GM23248 (cell line): ENCODE results near the gene HOXA10. TPM values are rescaled to one million over a fixed set of nuclear protein-coding genes. Genes with fewer than 3 reads are reported as not detected.

Source experiments
- DNase-seq: peaks from one replicate; pipeline ENCODE4 v3.0.0-alpha.2; 2015
- H2AFZ ChIP-seq: fragments of 200-600 bp; sonication (generic); 2 replicates; pipeline ENCODE4 v1.6.1; 2016; ENCODE audit warnings: antibody characterized with exemption
- H3F3A ChIP-seq: fragments of 200-600 bp; sonication (generic); 2 replicates; pipeline ENCODE4 v1.6.1; 2016; ENCODE audit warnings: mild to moderate bottlenecking, antibody characterized with exemption, mixed run types; ENCODE audit not compliant: insufficient read depth
- H3K27ac ChIP-seq: fragments of 200-600 bp; sonication (generic); 2 replicates; pipeline ENCODE4 v1.5.1; 2016; ENCODE audit warnings: mild to moderate bottlenecking
- H3K27me3 ChIP-seq: fragments of 200-600 bp; sonication (generic); replicated peaks from 2 replicates; pipeline ENCODE4 v1.6.1; 2016; ENCODE audit warnings: mild to moderate bottlenecking; ENCODE audit not compliant: insufficient read depth
- H3K36me3 ChIP-seq: fragments of 200-600 bp; sonication (generic); 2 replicates; pipeline ENCODE4 v1.6.1; 2016; ENCODE audit warnings: low read depth, mild to moderate bottlenecking
- H3K4me1 ChIP-seq: fragments of 200-600 bp; sonication (generic); 2 replicates; pipeline ENCODE4 v1.6.1; 2016; ENCODE audit warnings: mild to moderate bottlenecking; ENCODE audit not compliant: insufficient read depth
- H3K4me2 ChIP-seq: fragments of 200-600 bp; sonication (generic); one replicate; pipeline ENCODE4 v1.6.1; 2016; ENCODE audit warnings: mild to moderate bottlenecking; ENCODE audit not compliant: unreplicated experiment
- H3K4me3 ChIP-seq: fragments of 200-600 bp; sonication (generic); 2 replicates; pipeline ENCODE4 v1.5.1; 2016; ENCODE audit warnings: mild to moderate bottlenecking
- H3K79me2 ChIP-seq: fragments of 200-600 bp; sonication (generic); 2 replicates; pipeline ENCODE4 v1.6.1; 2016; ENCODE audit warnings: mild to moderate bottlenecking; ENCODE audit not compliant: insufficient read depth
- H3K9ac ChIP-seq: fragments of 200-600 bp; sonication (generic); 2 replicates; pipeline ENCODE4 v1.6.1; 2016; ENCODE audit warnings: mild to moderate bottlenecking
- H3K9me2 ChIP-seq: fragments of 200-600 bp; sonication (generic); 2 replicates; pipeline ENCODE4 v1.6.1; 2016; ENCODE audit warnings: mixed run types, mild to moderate bottlenecking, moderate library complexity; ENCODE audit not compliant: insufficient read depth
- H3K9me3 ChIP-seq: fragments of 200-600 bp; sonication (generic); one replicate; pipeline ENCODE4 v1.6.1; 2017; ENCODE audit warnings: low read depth
- H4K20me1 ChIP-seq: fragments of 200-600 bp; sonication (generic); 2 replicates; pipeline ENCODE4 v1.6.0; 2016; ENCODE audit not compliant: insufficient read depth
- EZH2 ChIP-seq: fragments of 200-600 bp; sonication (generic); IDR thresholded peaks from 2 replicates; pipeline ENCODE4 v1.6.1; 2018; ENCODE audit warnings: antibody characterized with exemption, mild to moderate bottlenecking; ENCODE audit not compliant: insufficient read depth, poor library complexity, severe bottlenecking
- EZH2phosphoT487 ChIP-seq: fragments of 200-600 bp; sonication (generic); IDR thresholded peaks from 2 replicates; pipeline ENCODE4 v1.6.1; 2018; ENCODE audit warnings: antibody characterized with exemption, moderate library complexity, mild to moderate bottlenecking, low read depth; ENCODE audit not compliant: insufficient read depth
- WGBS, 2 experiments: methylation state at CpG; one replicate each; pipeline ENCODE4 v1.1.6; 2015 to 2017; ENCODE audit warnings: low lambda C conversion rate in 2 of 2, low coverage in 1 of 2; ENCODE audit errors: missing lambda C conversion rate in 2 of 2; 5-methylcytosine and 5-hydroxymethylcytosine counted together
- in situ Hi-C: fragments of 300-500 bp; cut with MboI; formaldehyde crosslinking; loops from 2 replicates; pipeline ENCODE4 v1.15.0; 2020
- polyA plus RNA-seq: library from polyadenylated mRNA; unstranded; fragments of >200 nt; fragmentation: Nextera tagmentation; extraction: Ambion mirVana; gene quantifications from 2 replicates; pipeline ENCODE4 v1.2.1, GENCODE V29; 2016
- total RNA-seq: library from RNA; depleted of rRNA; stranded (reverse); fragments of >200 nt; shearing (Covaris generic); gene quantifications from 2 replicates; pipeline ENCODE4 v1.2.3, GENCODE V29; 2014

The HOXA10 gene
- total and polyA plus RNA-seq, 2 experiments from 2014 or later: 28.0 to 29.3 TPM

GRCh38 chr7:27165996-27166530 is 8.1 kb downstream of the HOXA10 start:
- H3K9me3 ChIP-seq: no peaks in the 10 kb centered on the region
- no peaks in the 10 kb centered on the region for H4K20me1 ChIP-seq
- peak overlapping the region; percentile 83 for H3K4me3 ChIP-seq
- peaks cover 99% of the 10 kb centered on the region for H3K79me2 ChIP-seq
- H3K4me2 ChIP-seq: peak overlapping the region; percentile 100
- H3K4me1 ChIP-seq: peaks cover 7% of the 10 kb centered on the region
- no peaks in the 10 kb centered on the region for H3K27me3 ChIP-seq
- peak overlapping the region; percentile 99 for H3K27ac ChIP-seq
- H3F3A ChIP-seq: peaks cover 19% of the 10 kb centered on the region
- peak overlapping the region; percentile 75 for H2AFZ ChIP-seq
- H3K9me2 ChIP-seq: no peaks in the 10 kb centered on the region
- DNase-seq: peak; percentile 65
- peaks cover 14% of the 10 kb centered on the region; the same call in 1 of the 2 replicates for H3K36me3 ChIP-seq
- WGBS, 2 experiments: 0 to 1% methylated on average over 30 to 45 of the region's 46 CpGs
- peak overlapping the region; percentile 98 for H3K9ac ChIP-seq
- TF ChIP-seq EZH2phosphoT487 (no peak), EZH2 (no peak)
- in situ Hi-C loops: loop anchor here (10.0 kb wide), 1 partner anchor 971 kb away; no protein-coding TSS in a partner anchor

- Histone ChIP-seq H3K9me3 (no peaks in the 10 kb centered on the region), H3F3A (peaks cover 19% of the 10 kb centered on the region), H3K79me2 (peaks cover 92% of the 10 kb centered on the region), H3K9me2 (no peaks in the 10 kb centered on the region), H3K9ac (peak within 1 kb of the TSS; percentile 98), H2AFZ (peak within 1 kb of the TSS; percentile 75), H3K4me3 (peak within 1 kb of the TSS; percentile 83), H3K27me3 (no peaks in the 10 kb centered on the region), H3K36me3 (peaks cover 11% of the 10 kb centered on the region; the same call in 1 of the 2 replicates), H3K4me2 (peak within 1 kb of the TSS; percentile 100), H3K27ac (peak within 1 kb of the TSS; percentile 99), H3K4me1 (peaks cover 7% of the 10 kb centered on the region), H4K20me1 (no peaks in the 10 kb centered on the region)
- TF ChIP-seq EZH2phosphoT487 (no peak), EZH2 (no peak)
- peak; percentile 99 for DNase-seq
- WGBS, 2 experiments: 0 to 1% methylated on average over 76 to 82 of the region's 82 CpGs
- in situ Hi-C loops: loop anchor here (10.0 kb wide), 1 partner anchor 971 kb away; no protein-coding TSS in a partner anchor
These were observed 8.8 kb downstream of the HOXA10 start, which contains the start of gene HOXA9 for GRCh38 chr7:27165089-27165995. Gene HOXA9 (minus strand): TSS chr7:27165537. CDS start chr7:27165457, 80 bp downstream.

- Histone ChIP-seq H3K9me3 (no peaks in the 10 kb centered on the region), H4K20me1 (no peaks in the 10 kb centered on the region), H3K9ac (peak overlapping the region; percentile 98), H3K4me3 (peak overlapping the region; percentile 83), H3K9me2 (no peaks in the 10 kb centered on the region), H2AFZ (peak overlapping the region; percentile 75), H3F3A (peaks cover 19% of the 10 kb centered on the region), H3K27ac (peak overlapping the region; percentile 99), H3K4me2 (peak overlapping the region; percentile 100), H3K27me3 (no peaks in the 10 kb centered on the region), H3K36me3 (peaks cover 10% of the 10 kb centered on the region; the same call in 1 of the 2 replicates), H3K79me2 (peaks cover 84% of the 10 kb centered on the region), H3K4me1 (peaks cover 7% of the 10 kb centered on the region)
- WGBS, 2 experiments: 0 to 1% methylated on average over 40 to 44 of the region's 47 CpGs
- TF ChIP-seq EZH2phosphoT487 (no peak), EZH2 (no peak)
- DNase-seq: peak; percentile 73
- in situ Hi-C loops: loop anchor here (10.0 kb wide), 1 partner anchor 970 kb away; no protein-coding TSS in a partner anchor
These were observed 9.6 kb downstream of the HOXA10 start for GRCh38 chr7:27164367-27165088.

- peak overlapping the region; percentile 99 for H3K27ac ChIP-seq
- no peaks in the 10 kb centered on the region for H3K9me3 ChIP-seq
- no peaks in the 10 kb centered on the region for H3K27me3 ChIP-seq
- DNase-seq: peak; percentile 39
- H2AFZ ChIP-seq: no peak overlapping the region
- H3K4me3 ChIP-seq: peak overlapping the region; percentile 83
- WGBS, 2 experiments: 0 to 1% methylated on average over 12 of the region's 12 CpGs
- no peak for TF ChIP-seq EZH2
- no peak for TF ChIP-seq EZH2phosphoT487
- H3K9ac ChIP-seq: peak overlapping the region; percentile 98
- peaks cover 7% of the 10 kb centered on the region for H3K4me1 ChIP-seq
- peaks cover 79% of the 10 kb centered on the region for H3K79me2 ChIP-seq
- no peaks in the 10 kb centered on the region for H3K9me2 ChIP-seq
- H3K4me2 ChIP-seq: peak overlapping the region; percentile 100
- H4K20me1 ChIP-seq: no peaks in the 10 kb centered on the region
- peaks cover 10% of the 10 kb centered on the region; the same call in 1 of the 2 replicates for H3K36me3 ChIP-seq
- H3F3A ChIP-seq: peaks cover 19% of the 10 kb centered on the region
- in situ Hi-C loops: loop anchor here (10.0 kb wide), 1 partner anchor 969 kb away; no protein-coding TSS in a partner anchor
These were observed 10.1 kb downstream of the HOXA10 start for GRCh38 chr7:27164045-27164366.
